GM12878 (cell line): ENCODE data around the gene CCNYL1. TPM values are rescaled to one million over a fixed set of nuclear protein-coding genes. Genes with fewer than 3 reads are reported as not detected.

Source experiments
- ATAC-seq: fragments of 200-7000 bp; cut with Tn5 transposase; 3 replicates; pipeline ENCODE4 v1.9.1; 2020; ENCODE audit warnings: mild to moderate bottlenecking, moderate library complexity
- BruUV-seq: library from RNA; stranded (reverse); fragments of 400-500 nt; replicated peaks from 2 replicates; lab custom pipeline; 2021; lab: Mats Ljungman, UMichigan
- CTCF ChIA-PET: fragments of 300-600 bp; sonication (Branson Sonifier 250); formaldehyde crosslinking; extraction: SDS; loops from one replicate; lab custom pipeline; 2021; ENCODE audit warnings: inconsistent platforms; lab: Yijun Ruan, JAX
- POLR2A ChIA-PET: fragments of 350-600 bp; formaldehyde crosslinking; extraction: SDS; loops from one replicate; lab custom pipeline; 2021; ENCODE audit warnings: inconsistent platforms; lab: Charles Lee
- RAD21 ChIA-PET: fragments of 300-600 bp; sonication (Branson Sonifier 250); formaldehyde crosslinking; loops from one replicate; lab custom pipeline; 2023; ENCODE audit warnings: antibody characterized with exemption; ENCODE audit not compliant: unreplicated experiment; lab: Charles Lee
- SMC1A ChIA-PET: fragments of 300-600 bp; sonication (Branson Sonifier 250); formaldehyde crosslinking; loops from one replicate; lab custom pipeline; 2023; ENCODE audit not compliant: unreplicated experiment, uncharacterized antibody; lab: Charles Lee
- DNase-seq: peaks from one replicate; pipeline ENCODE4 v3.0.0-alpha.2; 2011; ENCODE audit warnings: low read depth, low spot score
- FAIRE-seq: peaks from 3 replicates; lab custom pipeline; 2011; peaks lifted over from hg19 to GRCh38; lab: Jason Lieb, UNC
- H2AFZ ChIP-seq: 2 replicates; pipeline ENCODE4 v1.6.0; 2011; ENCODE audit warnings: low read depth, low read length, control low read depth; ENCODE audit not compliant: control insufficient read depth
- H3K27ac ChIP-seq: 2 replicates; pipeline ENCODE4 v1.5.1; 2011; ENCODE audit warnings: control low read depth; ENCODE audit not compliant: control insufficient read depth, insufficient read depth
- H3K27me3 ChIP-seq, 2 experiments: replicated peaks in 1 of 2; 2 replicates each; pipeline versions ENCODE4 v1.6.0 to v1.6.1; 2011; ENCODE audit warnings: low read length in 1 of 2; ENCODE audit not compliant: control insufficient read depth in 2 of 2, insufficient read depth in 2 of 2
- H3K36me3 ChIP-seq, 2 experiments: 2 replicates each; pipeline ENCODE4 v1.5.1; 2011; ENCODE audit warnings: low read length in 1 of 2; ENCODE audit not compliant: control insufficient read depth in 2 of 2, insufficient read depth in 2 of 2
- H3K4me1 ChIP-seq: 2 replicates; pipeline ENCODE4 v1.6.1; 2011; ENCODE audit warnings: mild to moderate bottlenecking, low read length, moderate library complexity, mixed read lengths; ENCODE audit not compliant: control insufficient read depth, insufficient read depth
- H3K4me2 ChIP-seq: 2 replicates; pipeline ENCODE4 v1.6.0; 2011; ENCODE audit warnings: control low read depth; ENCODE audit not compliant: control insufficient read depth, insufficient read depth
- H3K4me3 ChIP-seq: fragments of 200-600 bp; sonication (generic); 2 replicates; pipeline ENCODE4 v1.5.1; 2016
- H3K79me2 ChIP-seq: 2 replicates; pipeline ENCODE4 v1.6.0; 2011; ENCODE audit warnings: low read length; ENCODE audit not compliant: control insufficient read depth, insufficient read depth
- H3K9ac ChIP-seq: 2 replicates; pipeline ENCODE4 v1.8.0; 2011; ENCODE audit warnings: low read length, control low read depth, mixed read lengths; ENCODE audit not compliant: control insufficient read depth, insufficient read depth
- H3K9me3 ChIP-seq: replicated peaks from 3 replicates; pipeline ENCODE4 v1.5.1; 2011; ENCODE audit warnings: mild to moderate bottlenecking, low read length; ENCODE audit not compliant: control insufficient read depth, insufficient read depth
- H4K20me1 ChIP-seq: 2 replicates; pipeline ENCODE4 v1.6.0; 2011; ENCODE audit not compliant: control insufficient read depth, insufficient read depth
- ATF7 ChIP-seq: fragments of 450-650 bp; IDR thresholded peaks from 2 replicates; pipeline ENCODE4 v1.6.1; 2016; ENCODE audit warnings: low read depth, mild to moderate bottlenecking
- ETV6 ChIP-seq, 2 experiments: fragments of 450-650 bp in 1 of 2; IDR thresholded peaks in 1 of 2; conservative IDR thresholded peaks in 1 of 2; 2 replicates each; pipeline ENCODE4 v1.6.1; 2014; ENCODE audit warnings: antibody characterized with exemption in 1 of 2, borderline replicate concordance in 1 of 2, low read depth in 1 of 2, mild to moderate bottlenecking in 1 of 2, moderate library complexity in 1 of 2
- FOS ChIP-seq: IDR thresholded peaks from 3 replicates; pipeline ENCODE4 v1.6.1; 2011; ENCODE audit warnings: borderline replicate concordance; ENCODE audit not compliant: insufficient read length; ENCODE audit errors: extremely low read depth
- MTA2 ChIP-seq: fragments of 450-650 bp; IDR thresholded peaks from 2 replicates; pipeline ENCODE4 v1.6.1; 2016; ENCODE audit warnings: low read depth, mild to moderate bottlenecking, moderate library complexity
- MXI1 ChIP-seq: fragments of 150-350 bp; IDR thresholded peaks from 2 replicates; pipeline ENCODE4 v1.6.1; 2011; ENCODE audit warnings: low read depth, mild to moderate bottlenecking, inconsistent platforms, low read length, improper control_type of control experiment
- NFYA ChIP-seq: IDR thresholded peaks from 2 replicates; pipeline ENCODE4 v1.6.1; 2011; ENCODE audit warnings: low read depth, mild to moderate bottlenecking, low read length, improper control_type of control experiment, borderline replicate concordance
- PAX8 ChIP-seq: fragments of 450-650 bp; IDR thresholded peaks from 2 replicates; pipeline ENCODE4 v1.6.1; 2017; ENCODE audit warnings: mild to moderate bottlenecking, moderate library complexity
- SREBF2 ChIP-seq: IDR thresholded peaks from 2 replicates; pipeline ENCODE4 v1.6.1; 2012; ENCODE audit warnings: mild to moderate bottlenecking, low read length
- SRF ChIP-seq, 2 experiments: IDR thresholded peaks; 2 replicates each; pipeline ENCODE4 v1.6.1; 2011; ENCODE audit warnings: low read depth in 2 of 2, low read length in 2 of 2, mild to moderate bottlenecking in 1 of 2, moderate library complexity in 1 of 2
- TAF1 ChIP-seq: IDR thresholded peaks from 2 replicates; pipeline ENCODE4 v1.6.1; 2011; ENCODE audit warnings: mild to moderate bottlenecking, low read depth, low read length, borderline replicate concordance
- TCF12 ChIP-seq: IDR thresholded peaks from 2 replicates; pipeline ENCODE4 v1.6.1; 2011; ENCODE audit warnings: low read depth, mild to moderate bottlenecking, low read length
- USF1 ChIP-seq: IDR thresholded peaks from 2 replicates; pipeline ENCODE4 v1.6.1; 2011; ENCODE audit warnings: borderline replicate concordance, low read depth, mild to moderate bottlenecking, moderate library complexity, mixed read lengths, low read length; ENCODE audit not compliant: insufficient read depth; ENCODE audit errors: extremely low read length
- WGBS: methylation state at CpG from one replicate; pipeline ENCODE4 v1.1.6; 2016; ENCODE audit warnings: low lambda C conversion rate; ENCODE audit not compliant: insufficient replicate concordance, insufficient coverage; ENCODE audit errors: missing lambda C conversion rate; 5-methylcytosine and 5-hydroxymethylcytosine counted together
- in situ Hi-C: fragments of 300-500 bp; cut with MboI; formaldehyde crosslinking; loops from 9 replicates; pipeline ENCODE4 v1.14.3; 2018; ENCODE audit warnings: mixed read lengths
- intact Hi-C: fragments of 100-400 bp; cut with micrococcal nuclease; formaldehyde crosslinking; loops from one replicate; pipeline ENCODE4 v1.14.2; 2022; ENCODE audit not compliant: unreplicated experiment
- polyA plus RNA-seq, 11 experiments: library from polyadenylated mRNA; depleted of rRNA in 4 of 11; unstranded in 6 of 11; stranded (reverse) in 5 of 11; fragments of >200 nt; fragmentation: Nextera tagmentation in 4 of 11; fragmentation: Illumina TruSeq in 1 of 11; extraction: Ambion mirVana in 4 of 11; extraction: Trizol in 1 of 11; gene quantifications; 1 replicate in 1 of 11; 2 replicates in 10 of 11; pipeline versions ENCODE4 v1.2.1 to v1.2.3, GENCODE V29; 2011 to 2016; ENCODE audit warnings: inconsistent platforms in 2 of 11, missing spikeins in 2 of 11, low read depth in 1 of 11
- total RNA-seq, 4 experiments: library from RNA; depleted of rRNA in 3 of 4; stranded (reverse); fragments of >200 nt in 3 of 4; fragmentation: Illumina TruSeq in 1 of 4; extraction: Trizol in 1 of 4; gene quantifications; 2 replicates each; pipeline versions ENCODE4 v1.2.1 to v1.2.3, GENCODE V29; 2013 to 2021
- TF ChIP-seq, protein P1 (sequence below): IDR thresholded peaks from 2 replicates; pipeline ENCODE4 v1.6.1; 2012; ENCODE audit warnings: low read length, inconsistent platforms

The CCNYL1 gene
- total and polyA plus RNA-seq, 10 of the 15 experiments (the other 5 are each of a cell fraction or from before 2014, with no cell fraction given), result 1.8 to 12.3 (median 5.9) TPM

- no peaks in the 10 kb centered on the region; the same call in 2 of the 3 replicates for H3K9me3 ChIP-seq
- no peaks in the 10 kb centered on the region for H3K36me3 ChIP-seq
- RAD21 ChIA-PET, result interaction anchor here (0.7 to 1.5 kb wide), 4 partner anchors 18 to 223 kb away, joined by 3 to 6 read pairs (median 4); no protein-coding TSS in a partner anchor
- H4K20me1 ChIP-seq, result no peaks in the 10 kb centered on the region
- no peak for FAIRE-seq
- BruUV-seq, result no TSS peak
- DNase-seq, result no peak
- WGBS, result 76% methylated on average over 8 of the region's 8 CpGs
- H3K9ac ChIP-seq, result no peak overlapping the region
- intact Hi-C loops (no loop called here), in situ Hi-C loops (no loop called here)
- POLR2A ChIA-PET, result interaction anchor here (0.6 kb wide), 1 partner anchor 42 kb away, joined by 4 read pairs; no protein-coding TSS in a partner anchor
- CTCF ChIA-PET, result interaction anchor here (1.1 to 6.5 kb wide), 3 partner anchors 38 to 271 kb away, joined by 3 to 56 read pairs (median 5); no protein-coding TSS in a partner anchor
- no peak overlapping the region for H3K4me2 ChIP-seq
- H3K27me3 ChIP-seq, result no peaks in the 10 kb centered on the region; a peak in 2 of 4 replicates
- TF ChIP-seq PAX8 (no peak), FOS (no peak), TCF12 (no peak), USF1 (no peak), MTA2 (no peak), MXI1 (no peak), SRF (IDR thresholded peaks at IDR 0.05; ENCODE audit: low read depth in 2 of 2, low read length in 2 of 2) (no peak), NFYA (no peak), TAF1 (no peak), ETV6 (conservative IDR thresholded peaks at IDR 0.05 in 1 of 2, IDR thresholded peaks at IDR 0.05 in 1 of 2; ENCODE audit: borderline replicate concordance in 1 of 2, low read depth in 1 of 2) (no peak), ATF7 (no peak), SREBF2 (no peak)
- TF ChIP-seq, protein P1, sequence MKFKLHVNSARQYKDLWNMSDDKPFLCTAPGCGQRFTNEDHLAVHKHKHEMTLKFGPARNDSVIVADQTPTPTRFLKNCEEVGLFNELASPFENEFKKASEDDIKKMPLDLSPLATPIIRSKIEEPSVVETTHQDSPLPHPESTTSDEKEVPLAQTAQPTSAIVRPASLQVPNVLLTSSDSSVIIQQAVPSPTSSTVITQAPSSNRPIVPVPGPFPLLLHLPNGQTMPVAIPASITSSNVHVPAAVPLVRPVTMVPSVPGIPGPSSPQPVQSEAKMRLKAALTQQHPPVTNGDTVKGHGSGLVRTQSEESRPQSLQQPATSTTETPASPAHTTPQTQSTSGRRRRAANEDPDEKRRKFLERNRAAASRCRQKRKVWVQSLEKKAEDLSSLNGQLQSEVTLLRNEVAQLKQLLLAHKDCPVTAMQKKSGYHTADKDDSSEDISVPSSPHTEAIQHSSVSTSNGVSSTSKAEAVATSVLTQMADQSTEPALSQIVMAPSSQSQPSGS, result no peak
- SMC1A ChIA-PET, result interaction anchor here (0.7 to 2.3 kb wide), 11 partner anchors 8 to 299 kb away, joined by 3 to 8 read pairs (median 3); no protein-coding TSS in a partner anchor
- no peaks in the 10 kb centered on the region for H3K79me2 ChIP-seq
- peaks cover 7% of the 10 kb centered on the region for H3K4me1 ChIP-seq
- ATAC-seq, result no peak
- H2AFZ ChIP-seq, result no peak overlapping the region
- no peak overlapping the region for H3K27ac ChIP-seq
- no peak overlapping the region for H3K4me3 ChIP-seq
Measured at GRCh38 chr2:207763303-207763917, 52.0 kb downstream of the CCNYL1 start.
